SIG-M5 (cell line): ENCODE data around the gene ZFP64.

Source experiments
- DNase-seq: peaks from one replicate; lab custom pipeline; 2025; lab: John Stamatoyannopoulos, UW

The ZFP64 gene

GRCh38 chr20:52104546-52105441, 86.8 kb downstream of the ZFP64 start:
- no peak for DNase-seq

- peak; percentile 59 for DNase-seq
Observed at GRCh38 chr20:52103913-52104545, 87.5 kb downstream of the ZFP64 start.

- peak; percentile 58 for DNase-seq
Observed at GRCh38 chr20:52103335-52103912, 88.2 kb downstream of the ZFP64 start.

- DNase-seq: no peak
Observed at GRCh38 chr20:52102559-52102958, 89.0 kb downstream of the ZFP64 start.

- DNase-seq: no peak
Observed at GRCh38 chr20:52102126-52102525, 89.5 kb downstream of the ZFP64 start.
